Activated CD4-positive, alpha-beta T cell treated with anti-CD3 and anti-CD28 coated beads, Interleukin-2, amount 50 U/mL, for 48 hours (primary cell): Measurements from ENCODE around the gene AKAP6.

Experiments
- DNase-seq, 2 experiments: peaks; one replicate each; pipeline ENCODE4 v3.0.0-alpha.2; 2020

The AKAP6 gene

GRCh38 chr14:32412532-32412931, 83.4 kb downstream of the AKAP6 start:
- DNase-seq = no peak

GRCh38 chr14:32413967-32414640, 85.0 kb downstream of the AKAP6 start:
- DNase-seq = no peak

- DNase-seq = no peak
Measured at GRCh38 chr14:32414808-32415255, 85.7 kb downstream of the AKAP6 start.

GRCh38 chr14:32417956-32418552, 89.0 kb downstream of the AKAP6 start:
- DNase-seq = no peak

GRCh38 chr14:32419429-32419828, 90.3 kb downstream of the AKAP6 start:
- no peak for DNase-seq

GRCh38 chr14:32421781-32422180, 92.7 kb downstream of the AKAP6 start:
- no peak for DNase-seq

GRCh38 chr14:32422440-32422839, 93.3 kb downstream of the AKAP6 start:
- DNase-seq = no peak

GRCh38 chr14:32426028-32426427, 96.9 kb downstream of the AKAP6 start:
- no peak for DNase-seq

GRCh38 chr14:32426586-32427388, 97.7 kb downstream of the AKAP6 start:
- DNase-seq = no peak

- DNase-seq = no peak
Measured at GRCh38 chr14:32427726-32428528, 98.8 kb downstream of the AKAP6 start.

GRCh38 chr14:32428875-32429274, 99.8 kb downstream of the AKAP6 start:
- DNase-seq = no peak

GRCh38 chr14:32430326-32430725, 101.2 kb downstream of the AKAP6 start:
- no peak for DNase-seq

GRCh38 chr14:32432813-32433538, 103.9 kb downstream of the AKAP6 start:
- DNase-seq = no peak

GRCh38 chr14:32434180-32434579, 105.1 kb downstream of the AKAP6 start:
- no peak for DNase-seq

- DNase-seq = no peak
Measured at GRCh38 chr14:32434880-32435279, 105.8 kb downstream of the AKAP6 start.

- DNase-seq = no peak
Measured at GRCh38 chr14:32435411-32435810, 106.3 kb downstream of the AKAP6 start.

GRCh38 chr14:32436993-32437392, 107.9 kb downstream of the AKAP6 start:
- no peak for DNase-seq

- no peak for DNase-seq
Measured at GRCh38 chr14:32438517-32438916, 109.4 kb downstream of the AKAP6 start.

- no peak for DNase-seq
Measured at GRCh38 chr14:32443890-32444661, 115.0 kb downstream of the AKAP6 start.

- no peak for DNase-seq
Measured at GRCh38 chr14:32447371-32447770, 118.3 kb downstream of the AKAP6 start.

GRCh38 chr14:32449648-32450047, 120.5 kb downstream of the AKAP6 start:
- no peak for DNase-seq
